ENCODE results near the gene MIDN. TPM values are rescaled to one million over a fixed set of nuclear protein-coding genes. Genes with fewer than 3 reads are reported as not detected.

The MIDN gene
- total RNA-seq, 6 donors from 2014 or later, result 33.5 to 176 (median 75.9) TPM

GRCh38 chr19:1224047-1224825 lies 24.1 kb upstream of the MIDN start:
- Histone ChIP-seq H3K4me1 (peaks cover 0 to 6% (median 5%) of the 10 kb centered on the region in 4 donors), H3K36me3 (peaks cover 11 to 87% (median 70%) of the 10 kb centered on the region in 4 donors), H3K27ac (no peak overlapping the region), H3K9me3 (no peaks in the 10 kb centered on the region), H3K27me3 (no peaks in the 10 kb centered on the region), H3K4me3 (no peak overlapping the region)
- 93% methylated on average over 6 of the region's 16 CpGs; no CpG with 5 or more reads in 1 of the 2 donors for WGBS, 2 donors
- TF ChIP-seq POLR2A (IDR thresholded peaks at IDR 0.05), result no peak
- TF ChIP-seq CTCF (IDR thresholded peaks at IDR 0.05), result no peak
- TF ChIP-seq EP300 (IDR thresholded peaks at IDR 0.05), result no peak
- no peak for TF ChIP-seq POLR2AphosphoS5 (IDR thresholded peaks at IDR 0.05)
- ATAC-seq (ENCODE audit: low FRiP score in 2 of 2) (no peak), DNase-seq (no peak)

- Histone ChIP-seq H3K4me1 (peaks cover 0 to 6% (median 5%) of the 10 kb centered on the region in 4 donors), H3K36me3 (peaks cover 11 to 85% (median 69%) of the 10 kb centered on the region in 4 donors), H3K27me3 (no peaks in the 10 kb centered on the region), H3K4me3 (no peak overlapping the region), H3K9me3 (no peaks in the 10 kb centered on the region), H3K27ac (no peak overlapping the region)
- whole genome bisulfite sequencing, 2 donors, result 93 to 94% methylated on average over 10 to 13 of the region's 16 CpGs
- DNase-seq, result peak in 1 of 2 donors; percentile 51
- ATAC-seq (ENCODE audit: low FRiP score in 2 of 2), result no peak
- TF ChIP-seq CTCF (IDR thresholded peaks at IDR 0.05) (no peak), POLR2A (IDR thresholded peaks at IDR 0.05) (no peak), POLR2AphosphoS5 (IDR thresholded peaks at IDR 0.05) (no peak), EP300 (IDR thresholded peaks at IDR 0.05) (no peak)
Observed at GRCh38 chr19:1224847-1225246, 23.5 kb upstream of the MIDN start.

DNA sequence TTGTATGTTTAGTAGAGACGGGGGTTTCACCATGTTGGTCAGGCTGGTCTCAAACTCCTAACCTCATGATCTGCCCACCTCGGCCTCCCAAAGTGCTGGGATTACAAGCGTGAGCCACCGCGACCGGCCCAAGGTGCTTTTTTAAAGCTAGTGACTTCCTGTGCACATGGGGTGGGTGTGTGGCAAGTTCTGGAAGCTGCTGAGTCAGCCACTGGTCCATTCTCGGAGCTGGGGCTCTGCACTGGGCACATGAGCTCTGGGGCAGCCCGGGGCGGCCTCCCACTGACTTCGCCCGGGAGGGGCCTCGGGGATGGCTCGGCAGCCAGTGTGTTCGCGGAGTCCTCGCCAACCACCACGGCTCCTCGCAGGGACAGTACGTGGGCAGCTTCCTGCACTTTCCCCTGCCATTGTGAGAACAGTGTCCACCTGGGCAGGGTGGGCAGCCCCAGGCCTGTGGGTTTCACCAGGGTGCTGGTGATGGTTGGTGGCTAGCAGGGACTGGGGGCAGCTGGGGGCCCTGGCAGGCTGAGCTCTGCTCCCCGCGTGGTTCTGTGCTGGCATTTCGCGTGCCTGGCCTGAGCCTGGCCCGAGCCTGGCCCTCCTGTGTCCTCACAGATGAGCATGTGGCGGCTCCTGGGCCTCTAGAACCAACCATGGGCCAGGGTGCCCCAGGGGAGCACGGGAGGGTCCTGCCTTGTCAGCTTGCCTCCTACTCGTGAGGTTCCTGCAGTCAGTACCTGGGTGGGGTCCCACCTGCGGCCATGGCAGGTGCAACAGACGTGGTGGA lies 22.8 kb upstream of the MIDN start:
- TF ChIP-seq CTCF (IDR thresholded peaks at IDR 0.05) (no peak), EP300 (IDR thresholded peaks at IDR 0.05) (no peak), POLR2AphosphoS5 (IDR thresholded peaks at IDR 0.05) (no peak), POLR2A (IDR thresholded peaks at IDR 0.05) (no peak)
- Histone ChIP-seq H3K4me3 (no peak overlapping the region), H3K36me3 (peaks cover 6 to 78% (median 61%) of the 10 kb centered on the region in 4 donors), H3K4me1 (peaks cover 0 to 11% (median 6%) of the 10 kb centered on the region in 4 donors), H3K27ac (no peak overlapping the region), H3K27me3 (no peaks in the 10 kb centered on the region), H3K9me3 (no peaks in the 10 kb centered on the region)
- no peak for ATAC-seq (ENCODE audit: low FRiP score in 2 of 2)
- DNase-seq, result no peak
- WGBS, 2 donors, result 94% methylated on average over 8 to 29 of the region's 29 CpGs

GRCh38 chr19:1226227-1226518 lies 22.2 kb upstream of the MIDN start:
- 99% methylated on average over 9 of the region's 11 CpGs; no CpG with 5 or more reads in 1 of the 2 donors for WGBS, 2 donors
- Histone ChIP-seq H3K9me3 (no peaks in the 10 kb centered on the region), H3K27me3 (no peaks in the 10 kb centered on the region), H3K36me3 (peaks cover under 1 to 73% (median 56%) of the 10 kb centered on the region in 4 donors), H3K27ac (no peak overlapping the region), H3K4me1 (peaks cover 0 to 16% (median 8%) of the 10 kb centered on the region in 4 donors), H3K4me3 (no peak overlapping the region)
- peak in 1 of 2 donors; percentile 75 for DNase-seq
- TF ChIP-seq POLR2A (IDR thresholded peaks at IDR 0.05), result no peak
- no peak for TF ChIP-seq EP300 (IDR thresholded peaks at IDR 0.05)
- TF ChIP-seq POLR2AphosphoS5 (IDR thresholded peaks at IDR 0.05), result no peak
- no peak for TF ChIP-seq CTCF (IDR thresholded peaks at IDR 0.05)
- no peak for ATAC-seq (ENCODE audit: low FRiP score in 2 of 2)

Data from upper lobe of left lung (tissue), 6 donors.